Kidney (tissue), 14 donors: Measurements from ENCODE around the gene AGTR1. TPM values are rescaled to one million over a fixed set of nuclear protein-coding genes. Genes with fewer than 3 reads are reported as not detected.
A peak's percentile ranks its signal among the peaks of the same experiment; 100 is the strongest.

Experiments
- DNase-seq, 5 donors: peaks; one replicate each; pipeline ENCODE4 v3.0.0-alpha.2; 2013 to 2020
- FAIRE-seq: peaks from 2 replicates; lab custom pipeline; 2012; peaks lifted over from hg19 to GRCh38; lab: Jason Lieb, UNC
- H3K27ac ChIP-seq, 2 donors: one replicate each; pipeline ENCODE4 v1.7.0; 2013; ENCODE audit warnings: low read depth in 2 of 2, low read length in 2 of 2, inconsistent platforms in 1 of 2
- H3K27me3 ChIP-seq: one replicate; pipeline ENCODE4 v1.7.1; 2013; ENCODE audit warnings: low read length, inconsistent platforms; ENCODE audit not compliant: control insufficient read depth, insufficient read depth
- H3K36me3 ChIP-seq, 3 donors: one replicate each; pipeline versions ENCODE4 v1.7.0 to v1.7.1; 2013; ENCODE audit warnings: low read length in 3 of 3, control low read depth in 1 of 3, inconsistent platforms in 1 of 3; ENCODE audit not compliant: insufficient read depth in 3 of 3, control insufficient read depth in 2 of 3
- H3K4me1 ChIP-seq, 3 donors: one replicate each; pipeline versions ENCODE4 v1.7.0 to v1.7.1; 2013; ENCODE audit warnings: low read length in 3 of 3, inconsistent platforms in 1 of 3, low read depth in 1 of 3; ENCODE audit not compliant: control insufficient read depth in 2 of 3, insufficient read depth in 2 of 3
- H3K4me3 ChIP-seq, 3 donors: one replicate each; pipeline versions ENCODE4 v1.7.0 to v1.8.1; 2013; ENCODE audit warnings: low read length in 3 of 3, control low read depth in 1 of 3, inconsistent platforms in 1 of 3
- H3K9ac ChIP-seq, 3 donors: one replicate each; pipeline versions ENCODE4 v1.7.0 to v1.7.1; 2013; ENCODE audit warnings: low read length in 3 of 3, control low read depth in 1 of 3, inconsistent platforms in 1 of 3
- H3K9me3 ChIP-seq, 3 donors: one replicate each; pipeline versions ENCODE4 v1.7.0 to v1.7.1; 2013; ENCODE audit warnings: low read length in 3 of 3, control low read depth in 1 of 3, inconsistent platforms in 1 of 3; ENCODE audit not compliant: control insufficient read depth in 2 of 3, insufficient read depth in 1 of 3
- CTCF ChIP-seq: IDR thresholded peaks from 3 replicates; pipeline ENCODE4 v1.5.1; 2012; ENCODE audit warnings: mild to moderate bottlenecking, moderate library complexity, borderline replicate concordance; ENCODE audit not compliant: insufficient read depth; ENCODE audit errors: extremely low read depth
- intact Hi-C: fragments of 100-400 bp; cut with DNase I; formaldehyde crosslinking; loops from one replicate; pipeline ENCODE4 v1.11.1; 2022
- polyA plus RNA-seq: library from polyadenylated mRNA; stranded (reverse); fragments of 350-450 nt; fragmentation: Illumina TruSeq; extraction: RNeasy Lipid Tissue Mini Kit (QIAGEN cat#74804); gene quantifications from one replicate; pipeline ENCODE4 v1.2.3, GENCODE V29; 2014; ENCODE audit warnings: low read depth, low replicate concordance; ENCODE audit not compliant: insufficient read depth
- total RNA-seq: library from RNA; stranded (reverse); fragmentation: NEBNext Ultra II Directional; extraction: Animal tissue kit (Norgen Biotek cat#: 25700); gene quantifications from one replicate; pipeline ENCODE4 v1.2.1, GENCODE V29; 2021
- donor health status: control.
- donor health status: control.
- donor health status: control.
- donor health status: control.
- donor health status: control.
- donor health status: DM: yes; HTN: yes; CAD: no.
- donor health status: Normal renal cell carcinoma (clear cell type).

The AGTR1 gene
- total and polyA plus RNA-seq, 2 donors from 2014 or later = 5.6 to 14.8 TPM

GRCh38 chr3:148718982-148719862 is 21.5 kb downstream of the AGTR1 start:
- FAIRE-seq (peak; percentile 49), DNase-seq (peak in 2 of 5 donors; percentile 31 to 45)
- no peaks in the 10 kb centered on the region for H3K4me1 ChIP-seq
- no peak overlapping the region for H3K4me3 ChIP-seq
- H3K9me3 ChIP-seq = no peaks in the 10 kb centered on the region
- H3K36me3 ChIP-seq = no peaks in the 10 kb centered on the region
- no peaks in the 10 kb centered on the region for H3K27me3 ChIP-seq
- no peak for TF ChIP-seq CTCF
- no peak overlapping the region for H3K9ac ChIP-seq
- intact Hi-C loops = no loop called here
- H3K27ac ChIP-seq = no peak overlapping the region

GRCh38 chr3:148720873-148721272 is 23.2 kb downstream of the AGTR1 start:
- Histone ChIP-seq H3K36me3 (no peaks in the 10 kb centered on the region), H3K4me3 (no peak overlapping the region), H3K4me1 (no peaks in the 10 kb centered on the region), H3K27me3 (no peaks in the 10 kb centered on the region), H3K9ac (no peak overlapping the region), H3K27ac (no peak overlapping the region), H3K9me3 (no peaks in the 10 kb centered on the region)
- TF ChIP-seq CTCF = no peak
- FAIRE-seq (no peak), DNase-seq (no peak)
- intact Hi-C loops = no loop called here

- intact Hi-C loops = no loop called here
- Histone ChIP-seq H3K27ac (no peak overlapping the region), H3K9me3 (no peaks in the 10 kb centered on the region), H3K9ac (no peak overlapping the region), H3K4me3 (no peak overlapping the region), H3K27me3 (no peaks in the 10 kb centered on the region), H3K36me3 (no peaks in the 10 kb centered on the region), H3K4me1 (no peaks in the 10 kb centered on the region)
- no peak for TF ChIP-seq CTCF
- no peak for DNase-seq
- FAIRE-seq = no peak
Measured at GRCh38 chr3:148723631-148724030, 25.9 kb downstream of the AGTR1 start.
